SU-DHL-6 (cell line): ENCODE results near the gene ZMYND15.
"Not testable (repeated sequence)": the region's sequence is repeated elsewhere in the genome, so short reads cannot be mapped to it uniquely, and the experiment has no call there.

Source experiments
- H2AFZ ChIP-seq: fragments of 200-600 bp; sonication (generic); 2 replicates; pipeline ENCODE4 v1.6.1; 2014; ENCODE audit warnings: low read depth, mild to moderate bottlenecking, moderate library complexity, mixed read lengths, antibody characterized with exemption, low read length; ENCODE audit not compliant: severe bottlenecking
- H3F3A ChIP-seq: fragments of 200-600 bp; shearing (Covaris generic); 2 replicates; pipeline ENCODE4 v1.6.0; 2016; ENCODE audit warnings: antibody characterized with exemption, mild to moderate bottlenecking; ENCODE audit not compliant: insufficient read depth
- H3K27ac ChIP-seq: fragments of 200-600 bp; sonication (generic); 2 replicates; pipeline ENCODE4 v1.5.1; 2016; ENCODE audit warnings: low read depth, mild to moderate bottlenecking, low read length, moderate library complexity, mixed read lengths
- H3K27me3 ChIP-seq: fragments of 200-600 bp; sonication (generic), shearing (Covaris generic); 2 replicates; pipeline ENCODE4 v1.6.0; 2014; ENCODE audit warnings: mild to moderate bottlenecking, low read length
- H3K36me3 ChIP-seq: fragments of 200-600 bp; sonication (generic); 2 replicates; pipeline ENCODE4 v1.6.1; 2014; ENCODE audit warnings: mild to moderate bottlenecking, low read length, mixed read lengths
- H3K4me2 ChIP-seq: fragments of 300-600, 200-600 bp; shearing (Covaris generic), sonication (generic); 2 replicates; pipeline ENCODE4 v1.6.0; 2014; ENCODE audit warnings: low read length, low read depth, mild to moderate bottlenecking; ENCODE audit not compliant: poor library complexity, severe bottlenecking
- H3K4me3 ChIP-seq: fragments of 200-600 bp; sonication (generic); 2 replicates; pipeline ENCODE4 v1.5.1; 2014; ENCODE audit warnings: antibody characterized with exemption, low read length, mild to moderate bottlenecking, mixed read lengths; ENCODE audit not compliant: insufficient read depth, poor library complexity, severe bottlenecking
- H3K79me2 ChIP-seq: fragments of 200-600 bp; sonication (generic); 2 replicates; pipeline ENCODE4 v1.6.1; 2014; ENCODE audit warnings: mild to moderate bottlenecking, low read length, moderate library complexity; ENCODE audit not compliant: insufficient read depth
- H3K9ac ChIP-seq: fragments of 200-600 bp; sonication (generic); 2 replicates; pipeline ENCODE4 v1.7.0; 2014; ENCODE audit warnings: mild to moderate bottlenecking, low read length
- H3K9me2 ChIP-seq: fragments of 200-600 bp; sonication (generic); replicated peaks from 2 replicates; pipeline ENCODE4 v1.6.1; 2014; ENCODE audit warnings: low read length; ENCODE audit not compliant: insufficient read depth
- H3K9me3 ChIP-seq: fragments of 200-600 bp; sonication (generic); 2 replicates; pipeline ENCODE4 v1.6.1; 2014; ENCODE audit warnings: low read length, mixed read lengths; ENCODE audit not compliant: insufficient read depth
- H4K20me1 ChIP-seq: fragments of 200-600 bp; sonication (generic); 2 replicates; pipeline ENCODE4 v1.6.1; 2014; ENCODE audit warnings: low read depth, mild to moderate bottlenecking, antibody characterized with exemption, low read length, moderate library complexity, mixed read lengths
- CTCF ChIP-seq: fragments of 200-600 bp; sonication (generic); IDR thresholded peaks from one replicate; pipeline ENCODE4 v1.5.1; 2017; ENCODE audit warnings: antibody characterized with exemption, mild to moderate bottlenecking, low read length, moderate library complexity; ENCODE audit not compliant: insufficient read depth, poor library complexity, severe bottlenecking
- EZH2phosphoT487 ChIP-seq: fragments of 200-600 bp; sonication (generic), shearing (Covaris generic); conservative IDR thresholded peaks from 2 replicates; pipeline ENCODE4 v1.6.1; 2018; ENCODE audit warnings: mild to moderate bottlenecking, antibody characterized with exemption, low read length, moderate library complexity, mixed read lengths

Gene ZMYND15

GRCh38 chr17:4711661-4712181, 27.9 kb upstream of the ZMYND15 start:
- no peaks in the 10 kb centered on the region for H3K27me3 ChIP-seq
- peak overlapping the region; percentile 69 for H3K4me2 ChIP-seq
- peak overlapping the region; percentile 84 for H3K9ac ChIP-seq
- H2AFZ ChIP-seq, result peak overlapping the region; percentile 54
- TF ChIP-seq EZH2phosphoT487, result no peak
- no peak for TF ChIP-seq CTCF
- H3K9me2 ChIP-seq, result no peaks in the 10 kb centered on the region
- H3F3A ChIP-seq, result no peaks in the 10 kb centered on the region
- H3K4me3 ChIP-seq, result peak overlapping the region; percentile 77
- no peaks in the 10 kb centered on the region for H3K36me3 ChIP-seq
- peaks cover 16% of the 10 kb centered on the region for H3K79me2 ChIP-seq
- H3K27ac ChIP-seq, result peak overlapping the region; percentile 61
- no peaks in the 10 kb centered on the region for H4K20me1 ChIP-seq
- H3K9me3 ChIP-seq, result no peaks in the 10 kb centered on the region

- Histone ChIP-seq H4K20me1 (no peaks in the 10 kb centered on the region), H3K27me3 (no peaks in the 10 kb centered on the region), H3K9me3 (no peaks in the 10 kb centered on the region), H3K4me3 (no peak overlapping the region), H3K4me2 (no peak overlapping the region), H3K36me3 (no peaks in the 10 kb centered on the region), H3K9me2 (no peaks in the 10 kb centered on the region), H3K79me2 (peaks cover 16% of the 10 kb centered on the region), H2AFZ (no peak overlapping the region), H3F3A (no peaks in the 10 kb centered on the region), H3K9ac (no peak overlapping the region), H3K27ac (no peak overlapping the region)
- no peak for TF ChIP-seq CTCF
- TF ChIP-seq EZH2phosphoT487, result no peak
Measured at GRCh38 chr17:4712526-4712925, 27.1 kb upstream of the ZMYND15 start.

GRCh38 chr17:4714340-4715062, 25.1 kb upstream of the ZMYND15 start:
- not testable (repeated sequence) for H3K27me3 ChIP-seq, H2AFZ ChIP-seq, H3K4me2 ChIP-seq, H3K36me3 ChIP-seq, H3F3A ChIP-seq, H3K9me2 ChIP-seq, H4K20me1 ChIP-seq, H3K9ac ChIP-seq, H3K4me3 ChIP-seq, H3K9me3 ChIP-seq, H3K27ac ChIP-seq
- peaks cover 16% of the 10 kb centered on the region for H3K79me2 ChIP-seq

GRCh38 chr17:4715063-4715744, 24.4 kb upstream of the ZMYND15 start:
- Histone ChIP-seq H3K36me3 (no peaks in the 10 kb centered on the region), H2AFZ (no peak overlapping the region), H4K20me1 (no peaks in the 10 kb centered on the region), H3K4me3 (no peak overlapping the region), H3K9me2 (no peaks in the 10 kb centered on the region), H3K27ac (no peak overlapping the region), H3F3A (no peaks in the 10 kb centered on the region), H3K9me3 (no peaks in the 10 kb centered on the region), H3K9ac (no peak overlapping the region), H3K4me2 (no peak overlapping the region), H3K27me3 (no peaks in the 10 kb centered on the region), H3K79me2 (peaks cover 16% of the 10 kb centered on the region)
- no peak for TF ChIP-seq CTCF
- TF ChIP-seq EZH2phosphoT487, result no peak
